Loucy (cell line): ENCODE measurements around the gene UBFD1.

ENCODE experiments used
- H2AFZ ChIP-seq: fragments of 200-600 bp; sonication (generic); 2 replicates; pipeline ENCODE4 v1.6.0; 2016; ENCODE audit warnings: antibody characterized with exemption, mild to moderate bottlenecking, low read length, moderate library complexity
- H3F3A ChIP-seq: fragments of 200-600 bp; 2 replicates; pipeline ENCODE4 v1.6.0; 2016; ENCODE audit warnings: antibody characterized with exemption, low read depth, mild to moderate bottlenecking
- H3K27me3 ChIP-seq: fragments of 200-600 bp; sonication (generic); 2 replicates; pipeline ENCODE4 v1.6.1; 2014; ENCODE audit warnings: low read length, mild to moderate bottlenecking; ENCODE audit not compliant: insufficient read depth, poor library complexity, severe bottlenecking
- H3K36me3 ChIP-seq: fragments of 200-600 bp; sonication (generic); 2 replicates; pipeline ENCODE4 v1.6.1; 2016; ENCODE audit warnings: low read length; ENCODE audit not compliant: insufficient read depth
- H3K4me1 ChIP-seq: fragments of 200-600 bp; sonication (generic); 2 replicates; pipeline ENCODE4 v1.5.1; 2014; ENCODE audit warnings: low read length, mild to moderate bottlenecking; ENCODE audit not compliant: insufficient read depth, poor library complexity, severe bottlenecking
- H3K4me2 ChIP-seq: fragments of 200-600 bp; sonication (generic); 2 replicates; pipeline ENCODE4 v1.6.0; 2014; ENCODE audit warnings: antibody characterized with exemption, low read length, low read depth, mild to moderate bottlenecking; ENCODE audit not compliant: poor library complexity, severe bottlenecking
- H3K4me3 ChIP-seq: fragments of 200-600 bp; sonication (generic); 2 replicates; pipeline ENCODE4 v1.5.1; 2014; ENCODE audit warnings: low read length, mild to moderate bottlenecking, mixed read lengths; ENCODE audit not compliant: poor library complexity, severe bottlenecking
- H3K79me2 ChIP-seq: fragments of 200-600 bp; sonication (generic); 2 replicates; pipeline ENCODE4 v1.6.1; 2014; ENCODE audit warnings: low read length; ENCODE audit not compliant: insufficient read depth
- H3K9ac ChIP-seq: fragments of 200-600 bp; sonication (generic); 2 replicates; pipeline ENCODE4 v1.6.0; 2014; ENCODE audit warnings: mild to moderate bottlenecking, low read depth, low read length, moderate library complexity; ENCODE audit not compliant: poor library complexity, severe bottlenecking
- H3K9me2 ChIP-seq: fragments of 200-600 bp; sonication (generic); replicated peaks from 2 replicates; pipeline ENCODE4 v1.6.1; 2016; ENCODE audit warnings: low read depth, low read length, mixed read lengths
- H3K9me3 ChIP-seq: fragments of 200-600 bp; sonication (generic); 2 replicates; pipeline ENCODE4 v1.6.1; 2014; ENCODE audit warnings: mild to moderate bottlenecking, antibody characterized with exemption, low read length, low read depth; ENCODE audit not compliant: insufficient read depth
- H4K20me1 ChIP-seq: fragments of 200-600 bp; sonication (generic); 2 replicates; pipeline ENCODE4 v1.6.0; 2014; ENCODE audit warnings: antibody characterized with exemption, low read length, mild to moderate bottlenecking; ENCODE audit not compliant: insufficient read depth, poor library complexity, severe bottlenecking
- CTCF ChIP-seq: fragments of 200-600 bp; sonication (generic); conservative IDR thresholded peaks from 2 replicates; pipeline ENCODE4 v1.5.1; 2014; ENCODE audit warnings: mild to moderate bottlenecking, antibody characterized with exemption, low read length
- EZH2phosphoT487 ChIP-seq: fragments of 200-600 bp; IDR thresholded peaks from 2 replicates; pipeline ENCODE4 v1.6.1; 2018; ENCODE audit warnings: antibody characterized with exemption, mild to moderate bottlenecking, moderate library complexity, borderline replicate concordance

The UBFD1 gene

DNA sequence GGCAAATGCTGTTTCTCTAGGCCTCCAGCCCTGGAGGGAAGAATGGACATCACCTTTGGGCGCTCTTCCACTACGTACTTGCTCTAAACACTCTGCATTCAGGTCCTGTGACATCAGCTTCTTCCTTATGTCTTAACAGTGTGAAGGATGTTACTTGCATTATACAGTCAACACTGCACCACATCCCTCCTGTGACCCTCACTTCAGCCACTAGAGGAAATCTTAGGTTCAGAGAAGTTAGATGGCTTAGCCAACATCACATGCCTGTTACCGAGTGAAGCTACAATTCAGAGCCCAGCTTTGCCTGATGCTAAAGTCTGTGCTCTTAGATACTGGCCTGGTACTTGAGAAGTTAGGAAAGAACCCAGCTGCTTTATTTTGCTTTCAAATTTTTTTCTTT, 18.3 kb downstream of the UBFD1 start:
- no peaks in the 10 kb centered on the region for H3K27me3 ChIP-seq
- H3K9me2 ChIP-seq: no peaks in the 10 kb centered on the region
- H3K9me3 ChIP-seq: no peaks in the 10 kb centered on the region
- H3K4me1 ChIP-seq: no peaks in the 10 kb centered on the region
- H2AFZ ChIP-seq: no peak overlapping the region
- no peaks in the 10 kb centered on the region for H3K79me2 ChIP-seq
- H3K36me3 ChIP-seq: peaks cover 31% of the 10 kb centered on the region; the same call in 1 of the 2 replicates
- H3F3A ChIP-seq: no peaks in the 10 kb centered on the region
- no peak overlapping the region for H3K9ac ChIP-seq
- H4K20me1 ChIP-seq: no peaks in the 10 kb centered on the region
- no peak overlapping the region for H3K4me3 ChIP-seq
- TF ChIP-seq CTCF: no peak
- TF ChIP-seq EZH2phosphoT487: no peak
- no peak overlapping the region for H3K4me2 ChIP-seq

GRCh38 chr16:23577493-23577892, 20.0 kb downstream of the UBFD1 start:
- H4K20me1 ChIP-seq: no peaks in the 10 kb centered on the region
- peaks cover 31% of the 10 kb centered on the region for H3K36me3 ChIP-seq
- no peak overlapping the region for H2AFZ ChIP-seq
- TF ChIP-seq EZH2phosphoT487 (no peak), CTCF (no peak)
- H3K9ac ChIP-seq: no peak overlapping the region
- H3K4me3 ChIP-seq: no peak overlapping the region
- H3K9me3 ChIP-seq: no peaks in the 10 kb centered on the region
- H3F3A ChIP-seq: no peaks in the 10 kb centered on the region
- no peaks in the 10 kb centered on the region for H3K79me2 ChIP-seq
- H3K4me2 ChIP-seq: no peak overlapping the region
- no peaks in the 10 kb centered on the region for H3K9me2 ChIP-seq
- H3K27me3 ChIP-seq: no peaks in the 10 kb centered on the region
- H3K4me1 ChIP-seq: no peaks in the 10 kb centered on the region

- no peaks in the 10 kb centered on the region for H3K27me3 ChIP-seq
- no peaks in the 10 kb centered on the region for H4K20me1 ChIP-seq
- no peaks in the 10 kb centered on the region for H3K9me3 ChIP-seq
- H3K4me3 ChIP-seq: no peak overlapping the region
- no peak overlapping the region for H3K9ac ChIP-seq
- peaks cover 31% of the 10 kb centered on the region for H3K36me3 ChIP-seq
- no peaks in the 10 kb centered on the region for H3K4me1 ChIP-seq
- H3K79me2 ChIP-seq: no peaks in the 10 kb centered on the region
- no peaks in the 10 kb centered on the region for H3K9me2 ChIP-seq
- H3K4me2 ChIP-seq: no peak overlapping the region
- no peaks in the 10 kb centered on the region for H3F3A ChIP-seq
- TF ChIP-seq EZH2phosphoT487: no peak
- TF ChIP-seq CTCF: no peak
- H2AFZ ChIP-seq: no peak overlapping the region
These were observed 20.7 kb downstream of the UBFD1 start for GRCh38 chr16:23578101-23578830.
